Measurements from ENCODE around the gene ALOX5.
A peak's percentile ranks its signal among the peaks of the same experiment; 100 is the strongest.

The ALOX5 gene

GRCh38 chr10:45444022-45444421, 70.0 kb downstream of the ALOX5 start:
- no peak for DNase-seq

GRCh38 chr10:45444976-45445898, 71.2 kb downstream of the ALOX5 start:
- no peak for DNase-seq

GRCh38 chr10:45446858-45447257, 72.8 kb downstream of the ALOX5 start:
- no peak for DNase-seq

GRCh38 chr10:45447416-45447815, 73.4 kb downstream of the ALOX5 start:
- no peak for DNase-seq

- no peak for DNase-seq
Measured at GRCh38 chr10:45450866-45451265, 76.8 kb downstream of the ALOX5 start.

GRCh38 chr10:45451407-45451806, 77.4 kb downstream of the ALOX5 start:
- no peak for DNase-seq

GRCh38 chr10:45452268-45452667, 78.3 kb downstream of the ALOX5 start:
- DNase-seq: no peak

GRCh38 chr10:45452743-45453452, 78.9 kb downstream of the ALOX5 start:
- DNase-seq: no peak

- DNase-seq: no peak
Measured at GRCh38 chr10:45453639-45454255, 79.7 kb downstream of the ALOX5 start.

GRCh38 chr10:45454262-45454661, 80.2 kb downstream of the ALOX5 start:
- DNase-seq: no peak

- no peak for DNase-seq
Measured at GRCh38 chr10:45454859-45455258, 80.8 kb downstream of the ALOX5 start.

GRCh38 chr10:45456233-45456632, 82.2 kb downstream of the ALOX5 start:
- no peak for DNase-seq

GRCh38 chr10:45456822-45457221, 82.8 kb downstream of the ALOX5 start:
- DNase-seq: no peak

GRCh38 chr10:45457487-45457886, 83.5 kb downstream of the ALOX5 start:
- DNase-seq: no peak

- no peak for DNase-seq
Measured at GRCh38 chr10:45460235-45460878, 86.3 kb downstream of the ALOX5 start.

- DNase-seq: no peak
Measured at GRCh38 chr10:45461034-45461433, 87.0 kb downstream of the ALOX5 start.

GRCh38 chr10:45463244-45464116, 89.5 kb downstream of the ALOX5 start:
- no peak for DNase-seq

GRCh38 chr10:45464958-45465567, 91.0 kb downstream of the ALOX5 start:
- peak in 1 of 2 experiments; percentile 73 for DNase-seq

GRCh38 chr10:45466784-45467183, 92.8 kb downstream of the ALOX5 start:
- DNase-seq: no peak

- no peak for DNase-seq
Measured at GRCh38 chr10:45468079-45468478, 94.1 kb downstream of the ALOX5 start.
